Neural crest cell (in vitro differentiated cells): ENCODE measurements around the gene FAM186B. TPM values are rescaled to one million over a fixed set of nuclear protein-coding genes. Genes with fewer than 3 reads are reported as not detected.

Experiments used
- DNase-seq: peaks from one replicate; pipeline ENCODE4 v3.0.0; 2021; ENCODE audit warnings: low read depth, mixed read lengths, low spot score
- H3K27ac Mint-ChIP-seq: one replicate; pipeline ENCODE4 v1.8.0; 2021; ENCODE audit warnings: mild to moderate bottlenecking, mixed read lengths; ENCODE audit not compliant: unreplicated experiment
- H3K27me3 Mint-ChIP-seq: 2 replicates; pipeline ENCODE4 v1.8.0; 2021; ENCODE audit warnings: low read depth, mild to moderate bottlenecking, mixed read lengths
- H3K36me3 Mint-ChIP-seq: 2 replicates; pipeline ENCODE4 v1.8.0; 2021; ENCODE audit warnings: low read depth, mild to moderate bottlenecking, mixed read lengths
- H3K4me1 Mint-ChIP-seq: 2 replicates; pipeline ENCODE4 v1.8.0; 2021; ENCODE audit warnings: mixed read lengths
- H3K4me3 Mint-ChIP-seq: one replicate; pipeline ENCODE4 v1.8.0; 2021; ENCODE audit warnings: mild to moderate bottlenecking, mixed read lengths
- H3K9me3 Mint-ChIP-seq: 2 replicates; pipeline ENCODE4 v1.8.0; 2021; ENCODE audit warnings: mixed read lengths
- CTCF ChIP-seq: fragments of 200-600 bp; sonication (generic); conservative IDR thresholded peaks from 2 replicates; pipeline ENCODE4 v1.5.0; 2021; ENCODE audit warnings: antibody characterized with exemption, mild to moderate bottlenecking
- total RNA-seq: library from RNA; stranded (reverse); gene quantifications from 2 replicates; pipeline ENCODE4 v1.2.1, GENCODE V29; 2021

Gene FAM186B
- total RNA-seq, 1 donor from 2014 or later = 0.28 TPM

- DNase-seq = no peak
- peaks cover 20% of the 10 kb centered on the region for H3K4me1 Mint-ChIP-seq
Measured at GRCh38 chr12:49547090-49547690, 58.2 kb downstream of the FAM186B start.

GRCh38 chr12:49546481-49546880 lies 59.0 kb downstream of the FAM186B start:
- no peaks in the 10 kb centered on the region for H3K36me3 Mint-ChIP-seq
- no peak for DNase-seq
- peaks cover 57% of the 10 kb centered on the region for H3K27me3 Mint-ChIP-seq
- peaks cover 20% of the 10 kb centered on the region for H3K4me1 Mint-ChIP-seq
- H3K9me3 Mint-ChIP-seq = no peaks in the 10 kb centered on the region
- H3K4me3 Mint-ChIP-seq = no peak overlapping the region
- TF ChIP-seq CTCF = no peak
- H3K27ac Mint-ChIP-seq = no peak overlapping the region

More at GRCh38 chr12:49547090-49547690, 58.2 kb downstream of the FAM186B start:
- Mint-ChIP-seq H3K27me3 (peaks cover 50% of the 10 kb centered on the region), H3K36me3 (no peaks in the 10 kb centered on the region), H3K4me3 (no peak overlapping the region), H3K9me3 (no peaks in the 10 kb centered on the region), H3K27ac (no peak overlapping the region)
- no peak for TF ChIP-seq CTCF

GRCh38 chr12:49545815-49546214 lies 59.6 kb downstream of the FAM186B start:
- DNase-seq = no peak
- Mint-ChIP-seq H3K4me1 (peaks cover 19% of the 10 kb centered on the region), H3K9me3 (no peaks in the 10 kb centered on the region), H3K27me3 (peaks cover 64% of the 10 kb centered on the region), H3K36me3 (no peaks in the 10 kb centered on the region), H3K4me3 (no peak overlapping the region), H3K27ac (no peak overlapping the region)
- TF ChIP-seq CTCF = no peak

- Mint-ChIP-seq H3K9me3 (no peaks in the 10 kb centered on the region), H3K36me3 (no peaks in the 10 kb centered on the region), H3K27ac (no peak overlapping the region), H3K4me1 (peaks cover 12% of the 10 kb centered on the region), H3K27me3 (peaks cover 79% of the 10 kb centered on the region), H3K4me3 (no peak overlapping the region)
- no peak for DNase-seq
- TF ChIP-seq CTCF = no peak
Measured at GRCh38 chr12:49543914-49544815, 61.3 kb downstream of the FAM186B start.

GRCh38 chr12:49543221-49543913 lies 62.1 kb downstream of the FAM186B start:
- TF ChIP-seq CTCF = no peak
- Mint-ChIP-seq H3K4me1 (peaks cover 12% of the 10 kb centered on the region), H3K36me3 (no peaks in the 10 kb centered on the region), H3K9me3 (no peaks in the 10 kb centered on the region), H3K27me3 (peaks cover 81% of the 10 kb centered on the region), H3K4me3 (no peak overlapping the region), H3K27ac (no peak overlapping the region)
- DNase-seq = no peak
